H1 (cell line): Measurements from ENCODE around the gene CRYBG1.

Experiments
- TF ChIP-seq, protein P1 (sequence below), 3 experiments: IDR thresholded peaks; 1 replicate in 2 of 3; 2 replicates in 1 of 3; pipeline versions ENCODE4 v1.5.1 to v1.6.1; 2011; ENCODE audit warnings: low read length in 3 of 3, mild to moderate bottlenecking in 3 of 3, inconsistent platforms in 2 of 3, low read depth in 1 of 3, moderate library complexity in 1 of 3; ENCODE audit not compliant: insufficient read depth in 1 of 3; ENCODE audit errors: control extremely low read depth in 1 of 3
- TF ChIP-seq, protein P2 (sequence below): IDR thresholded peaks from 2 replicates; pipeline ENCODE4 v1.6.1; 2011; ENCODE audit warnings: low read length, improper control_type of control experiment

DNA sequence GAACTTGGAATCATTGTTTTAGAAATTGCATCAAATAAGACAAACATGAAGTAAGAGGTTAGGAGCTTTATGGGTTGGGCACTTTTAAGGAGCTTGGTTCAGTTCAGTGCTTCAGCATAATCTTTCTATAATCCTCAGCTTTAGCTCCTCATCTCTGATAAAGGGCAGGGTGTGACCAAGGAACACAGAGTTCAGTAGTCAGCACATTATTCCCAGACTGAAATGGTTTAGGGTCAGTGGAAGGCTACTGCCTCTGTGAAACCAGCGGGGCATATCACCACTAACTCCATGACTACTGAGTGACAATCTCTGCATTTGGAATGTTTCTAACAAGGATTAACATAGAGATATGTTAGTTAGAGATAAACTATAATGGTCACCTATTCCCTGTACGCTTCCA, 36.9 kb downstream of the CRYBG1 start:
- TF ChIP-seq, protein P1, sequence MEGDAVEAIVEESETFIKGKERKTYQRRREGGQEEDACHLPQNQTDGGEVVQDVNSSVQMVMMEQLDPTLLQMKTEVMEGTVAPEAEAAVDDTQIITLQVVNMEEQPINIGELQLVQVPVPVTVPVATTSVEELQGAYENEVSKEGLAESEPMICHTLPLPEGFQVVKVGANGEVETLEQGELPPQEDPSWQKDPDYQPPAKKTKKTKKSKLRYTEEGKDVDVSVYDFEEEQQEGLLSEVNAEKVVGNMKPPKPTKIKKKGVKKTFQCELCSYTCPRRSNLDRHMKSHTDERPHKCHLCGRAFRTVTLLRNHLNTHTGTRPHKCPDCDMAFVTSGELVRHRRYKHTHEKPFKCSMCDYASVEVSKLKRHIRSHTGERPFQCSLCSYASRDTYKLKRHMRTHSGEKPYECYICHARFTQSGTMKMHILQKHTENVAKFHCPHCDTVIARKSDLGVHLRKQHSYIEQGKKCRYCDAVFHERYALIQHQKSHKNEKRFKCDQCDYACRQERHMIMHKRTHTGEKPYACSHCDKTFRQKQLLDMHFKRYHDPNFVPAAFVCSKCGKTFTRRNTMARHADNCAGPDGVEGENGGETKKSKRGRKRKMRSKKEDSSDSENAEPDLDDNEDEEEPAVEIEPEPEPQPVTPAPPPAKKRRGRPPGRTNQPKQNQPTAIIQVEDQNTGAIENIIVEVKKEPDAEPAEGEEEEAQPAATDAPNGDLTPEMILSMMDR (IDR thresholded peaks at IDR 0.05; ENCODE audit: control extremely low read depth in 1 of 3, insufficient read depth in 1 of 3, low read depth in 1 of 3, low read length in 3 of 3): no peak
- TF ChIP-seq, protein P2, sequence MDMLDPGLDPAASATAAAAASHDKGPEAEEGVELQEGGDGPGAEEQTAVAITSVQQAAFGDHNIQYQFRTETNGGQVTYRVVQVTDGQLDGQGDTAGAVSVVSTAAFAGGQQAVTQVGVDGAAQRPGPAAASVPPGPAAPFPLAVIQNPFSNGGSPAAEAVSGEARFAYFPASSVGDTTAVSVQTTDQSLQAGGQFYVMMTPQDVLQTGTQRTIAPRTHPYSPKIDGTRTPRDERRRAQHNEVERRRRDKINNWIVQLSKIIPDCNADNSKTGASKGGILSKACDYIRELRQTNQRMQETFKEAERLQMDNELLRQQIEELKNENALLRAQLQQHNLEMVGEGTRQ: no peak
